ENCODE measurements around the gene MMP2.

Gene MMP2

DNA sequence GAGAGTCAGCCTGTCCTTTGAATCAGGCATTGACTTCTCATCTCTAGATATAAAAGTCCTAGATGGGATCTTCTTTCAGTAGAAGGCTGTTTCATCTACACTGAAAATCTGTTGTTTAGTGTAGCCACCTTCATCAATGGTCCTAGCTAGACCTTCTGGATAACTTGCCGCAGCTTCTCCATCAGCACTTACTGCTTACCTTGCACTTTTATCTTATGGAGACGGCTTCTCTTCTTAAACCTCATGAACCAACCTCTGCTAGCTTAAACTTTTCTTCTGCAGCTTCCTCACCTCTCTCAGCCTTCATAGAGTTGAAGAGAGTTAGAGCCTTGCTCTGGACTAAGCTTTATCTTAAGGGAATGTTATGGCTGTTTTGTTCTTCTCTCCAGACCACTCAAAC is 5.4 kb upstream of the MMP2 start:
- no peak overlapping the region for H3K27ac ChIP-seq (ENCODE audit: extremely low read depth, low read depth, low read length)
- TF ChIP-seq ZNF426 (tag by site-specific recombination; IDR thresholded peaks at IDR 0.05) (no peak), ZNF416 (tag by site-specific recombination; IDR thresholded peaks at IDR 0.05) (no peak), HOXD13 (CRISPR knock-in tag; IDR thresholded peaks at IDR 0.05; ENCODE audit: borderline replicate concordance) (no peak), ZNF280C (tag by site-specific recombination; IDR thresholded peaks at IDR 0.05) (no peak), ZNF624 (tag by site-specific recombination; IDR thresholded peaks at IDR 0.05) (no peak), KLF16 (tag by site-specific recombination; IDR thresholded peaks at IDR 0.05) (no peak), ZNF423 (tag by site-specific recombination; IDR thresholded peaks at IDR 0.05) (no peak), ZNF350 (tag by site-specific recombination; IDR thresholded peaks at IDR 0.05) (no peak), KLF9 (tag by site-specific recombination; IDR thresholded peaks at IDR 0.05; ENCODE audit: low read depth) (no peak), ZSCAN30 (tag by site-specific recombination; IDR thresholded peaks at IDR 0.05) (no peak), ZBTB44 (tag by site-specific recombination; IDR thresholded peaks at IDR 0.05) (no peak), ZFP3 (tag by site-specific recombination; IDR thresholded peaks at IDR 0.05; ENCODE audit: low read depth) (no peak), ZNF48 (tag by site-specific recombination; IDR thresholded peaks at IDR 0.05) (no peak), ZNF768 (tag by site-specific recombination; IDR thresholded peaks at IDR 0.05) (no peak), ZNF830 (tag by site-specific recombination; IDR thresholded peaks at IDR 0.05; ENCODE audit: low read depth) (no peak), ZSCAN23 (tag by site-specific recombination; IDR thresholded peaks at IDR 0.05) (no peak), ZNF274 (IDR thresholded peaks at IDR 0.05; ENCODE audit: low read length) (no peak), ZNF274 (tag by site-specific recombination; IDR thresholded peaks at IDR 0.05; ENCODE audit: borderline replicate concordance) (no peak)
- TF ChIP-seq, protein P1, sequence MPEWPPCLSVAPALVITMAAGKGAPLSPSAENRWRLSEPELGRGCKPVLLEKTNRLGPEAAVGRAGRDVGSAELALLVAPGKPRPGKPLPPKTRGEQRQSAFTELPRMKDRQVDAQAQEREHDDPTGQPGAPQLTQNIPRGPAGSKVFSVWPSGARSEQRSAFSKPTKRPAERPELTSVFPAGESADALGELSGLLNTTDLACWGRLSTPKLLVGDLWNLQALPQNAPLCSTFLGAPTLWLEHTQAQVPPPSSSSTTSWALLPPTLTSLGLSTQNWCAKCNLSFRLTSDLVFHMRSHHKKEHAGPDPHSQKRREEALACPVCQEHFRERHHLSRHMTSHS (tag by site-specific recombination; IDR thresholded peaks at IDR 0.05): no peak
- TF ChIP-seq, protein P2, sequence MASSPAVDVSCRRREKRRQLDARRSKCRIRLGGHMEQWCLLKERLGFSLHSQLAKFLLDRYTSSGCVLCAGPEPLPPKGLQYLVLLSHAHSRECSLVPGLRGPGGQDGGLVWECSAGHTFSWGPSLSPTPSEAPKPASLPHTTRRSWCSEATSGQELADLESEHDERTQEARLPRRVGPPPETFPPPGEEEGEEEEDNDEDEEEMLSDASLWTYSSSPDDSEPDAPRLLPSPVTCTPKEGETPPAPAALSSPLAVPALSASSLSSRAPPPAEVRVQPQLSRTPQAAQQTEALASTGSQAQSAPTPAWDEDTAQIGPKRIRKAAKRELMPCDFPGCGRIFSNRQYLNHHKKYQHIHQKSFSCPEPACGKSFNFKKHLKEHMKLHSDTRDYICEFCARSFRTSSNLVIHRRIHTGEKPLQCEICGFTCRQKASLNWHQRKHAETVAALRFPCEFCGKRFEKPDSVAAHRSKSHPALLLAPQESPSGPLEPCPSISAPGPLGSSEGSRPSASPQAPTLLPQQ (tag by site-specific recombination; IDR thresholded peaks at IDR 0.05): no peak
- H3K4me3 ChIP-seq (ENCODE audit: low read depth, low read length): no peak overlapping the region
- H3K9me3 ChIP-seq (ENCODE audit: control insufficient read depth, insufficient read depth, low read depth, low read length): no peaks in the 10 kb centered on the region
- no peaks in the 10 kb centered on the region for H3K36me3 ChIP-seq (ENCODE audit: control insufficient read depth in 2 of 2, insufficient read depth in 1 of 2, low read length in 2 of 2)
- POLR2A ChIA-PET: no interaction called here
- CTCF ChIA-PET: interaction anchor here (0.6 to 14.4 kb wide), 4 partner anchors 9 to 228 kb away, joined by 3 to 407 read pairs (median 9); no protein-coding TSS in a partner anchor
- H3K4me1 ChIP-seq (ENCODE audit: control insufficient read depth, insufficient read depth, low read length): no peaks in the 10 kb centered on the region

DNA sequence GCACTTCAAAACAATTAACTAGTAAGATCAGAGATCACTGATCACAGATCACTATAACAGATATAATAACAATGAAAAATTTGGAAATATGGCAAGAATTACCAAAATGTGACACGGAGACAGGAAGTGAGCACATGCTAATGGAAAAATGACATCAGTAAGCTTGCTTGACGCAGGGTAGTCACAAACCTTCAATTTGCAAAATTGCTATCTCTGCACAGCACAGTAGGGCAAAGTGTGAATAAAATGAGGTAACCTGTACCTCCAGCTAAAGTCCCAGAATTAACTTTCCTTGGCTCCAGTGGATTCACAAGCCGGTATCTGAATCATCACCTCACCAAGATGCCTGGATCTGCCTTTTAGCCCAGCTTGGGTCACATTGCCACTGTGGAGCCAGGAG is 4.2 kb upstream of the MMP2 start:
- no peaks in the 10 kb centered on the region for H3K9me3 ChIP-seq (ENCODE audit: control insufficient read depth, insufficient read depth, low read depth, low read length)
- no peaks in the 10 kb centered on the region for H3K36me3 ChIP-seq (ENCODE audit: control insufficient read depth in 2 of 2, insufficient read depth in 1 of 2, low read length in 2 of 2)
- CTCF ChIA-PET: interaction anchor here (0.8 to 14.4 kb wide), 3 partner anchors 10 to 227 kb away, joined by 3 to 407 read pairs (median 20); no protein-coding TSS in a partner anchor
- no peak overlapping the region for H3K27ac ChIP-seq (ENCODE audit: extremely low read depth, low read depth, low read length)
- no peak overlapping the region for H3K4me3 ChIP-seq (ENCODE audit: low read depth, low read length)
- H3K4me1 ChIP-seq (ENCODE audit: control insufficient read depth, insufficient read depth, low read length): peaks cover 2% of the 10 kb centered on the region; the same call in 1 of the 2 replicates
- TF ChIP-seq ZNF639 (tag by site-specific recombination; IDR thresholded peaks at IDR 0.05): no peak
- TF ChIP-seq GLI4 (tag by site-specific recombination; IDR thresholded peaks at IDR 0.05): no peak
- TF ChIP-seq ZNF571 (tag by site-specific recombination; IDR thresholded peaks at IDR 0.05): no peak
- POLR2A ChIA-PET: no interaction called here

Measured in HEK293 (cell line).